ENCODE data around the gene NOL3. TPM values are rescaled to one million over a fixed set of nuclear protein-coding genes. Genes with fewer than 3 reads are reported as not detected.

The NOL3 gene
- total and polyA plus RNA-seq, 2 of the 4 experiments (the other 2 are of a cell fraction), result 6.1 to 17.2 TPM

GRCh38 chr16:67223992-67224391 is 53.7 kb downstream of the NOL3 start:
- ChIA-PET POLR2A (ENCODE audit: unreplicated experiment) (no interaction called here), CTCF (no interaction called here)
- Histone ChIP-seq H3K9me3 (ENCODE audit: control insufficient read depth, insufficient read depth, low read length) (no peaks in the 10 kb centered on the region), H3K14ac (replicated peaks; ENCODE audit: low read depth, low read length) (no peak overlapping the region), H3K56ac (ENCODE audit: extremely low read depth, insufficient read depth, low read length) (no peak overlapping the region), H2BK5ac (ENCODE audit: low read depth, low read length, poor library complexity, severe bottlenecking) (no peak overlapping the region), H3K4me1 (ENCODE audit: control insufficient read depth, insufficient read depth, low read length) (peaks cover 12% of the 10 kb centered on the region), H4K8ac (ENCODE audit: low read depth in 2 of 2, low read length in 2 of 2) (no peak overlapping the region), H2AK9ac (replicated peaks; ENCODE audit: low read depth, low read length, poor library complexity) (no peak overlapping the region), H3K27ac (ENCODE audit: insufficient read depth, low read length) (no peak overlapping the region), H3K9ac (ENCODE audit: low read depth, low read length) (no peak overlapping the region), H2BK20ac (ENCODE audit: low read depth, low read length) (no peak overlapping the region), H3K23ac (ENCODE audit: low read depth, low read length) (no peak overlapping the region), H3K36me3 (ENCODE audit: control insufficient read depth, insufficient read depth, low read length) (peaks cover 10% of the 10 kb centered on the region), H3K18ac (ENCODE audit: low read depth, low read length) (no peak overlapping the region), H3K4me2 (ENCODE audit: low read depth, low read length) (no peak overlapping the region), H4K5ac (ENCODE audit: low read depth, low read length) (no peak overlapping the region), H3K79me1 (ENCODE audit: low read depth in 1 of 2, low read length in 2 of 2) (peaks cover 23 to 33% of the 10 kb centered on the region in 2 experiments), H4K20me1 (ENCODE audit: insufficient read depth, low read length) (peaks cover 7% of the 10 kb centered on the region; the same call in 1 of the 2 replicates), H2BK15ac (ENCODE audit: low read depth, low read length) (no peak overlapping the region), H3K27me3 (ENCODE audit: control insufficient read depth, insufficient read depth, low read length) (no peaks in the 10 kb centered on the region), H3K4me3 (ENCODE audit: insufficient read depth, low read depth, low read length) (no peak overlapping the region), H2AK5ac (ENCODE audit: low read depth, low read length) (no peak overlapping the region), H4K91ac (ENCODE audit: insufficient read depth, low read depth, low read length) (no peak overlapping the region), H2AFZ (replicated peaks; ENCODE audit: low read length, poor library complexity) (no peak overlapping the region), H3K4ac (ENCODE audit: low read depth, low read length) (no peak overlapping the region), H2BK120ac (ENCODE audit: low read depth, low read length) (no peak overlapping the region), H3K9me1 (ENCODE audit: insufficient read depth, low read length) (peaks cover 12% of the 10 kb centered on the region)
- ATAC-seq (ENCODE audit: low read depth) (no peak), DNase-seq (no peak)
- no TSS peak for BruUV-seq (replicated peaks)
- TF ChIP-seq CHD1 (IDR thresholded peaks at IDR 0.05; ENCODE audit: low read depth, low read length) (no peak), MXI1 (IDR thresholded peaks at IDR 0.05; ENCODE audit: borderline replicate concordance, low read depth, low read length) (no peak), NFE2L2 (IDR thresholded peaks at IDR 0.05; ENCODE audit: low read depth, low read length) (no peak), CEBPB (IDR thresholded peaks at IDR 0.05; ENCODE audit: low read depth, low read length) (no peak), ELK1 (IDR thresholded peaks at IDR 0.05; ENCODE audit: borderline replicate concordance, low read depth, low read length) (no peak), RCOR1 (IDR thresholded peaks at IDR 0.05; ENCODE audit: insufficient replicate concordance, low read length) (no peak), MAFK (IDR thresholded peaks at IDR 0.05; ENCODE audit: low read depth, low read length) (no peak), CTCF (conservative IDR thresholded peaks at IDR 0.05; ENCODE audit: low read depth, low read length) (no peak), BHLHE40 (IDR thresholded peaks at IDR 0.05; ENCODE audit: low read depth, low read length) (no peak), RFX5 (IDR thresholded peaks at IDR 0.05; ENCODE audit: low read depth, low read length) (no peak), RAD21 (IDR thresholded peaks at IDR 0.05; ENCODE audit: low read length) (no peak), SMC3 (IDR thresholded peaks at IDR 0.05; ENCODE audit: low read depth, low read length) (no peak), FOS (IDR thresholded peaks at IDR 0.05; ENCODE audit: low read depth, low read length) (no peak), POLR2A (IDR thresholded peaks at IDR 0.05; ENCODE audit: low read depth, low read length) (no peak)
- in situ Hi-C loops (cut with MboI; ENCODE audit: low sequenced_read_pairs), result no loop called here
- 77% methylated on average over 2 of the region's 3 CpGs; no CpG with 5 or more reads in 1 of the 2 experiments for WGBS, 2 experiments (ENCODE audit: extremely low coverage in 2 of 2, insufficient read length in 1 of 2)
- dilution Hi-C loops (cut with HindIII; ENCODE audit: low sequenced_read_pairs, unreplicated experiment), result no loop called here
- intact Hi-C loops (cut with micrococcal nuclease), result no loop called here
